GM21381 (cell line): ENCODE measurements around the gene DNAJC25.
A peak's percentile ranks its signal among the peaks of the same experiment; 100 is the strongest.
"Not testable (repeated sequence)": the region's sequence is repeated elsewhere in the genome, so short reads cannot be mapped to it uniquely, and the experiment has no call there.

ENCODE experiments used
- ATAC-seq: cut with Tn5 transposase; IDR thresholded peaks from one replicate; pipeline ENCODE4 v1.9.1; 2021; ENCODE audit warnings: mild to moderate bottlenecking, moderate library complexity; ENCODE audit not compliant: unreplicated experiment

The DNAJC25 gene

DNA sequence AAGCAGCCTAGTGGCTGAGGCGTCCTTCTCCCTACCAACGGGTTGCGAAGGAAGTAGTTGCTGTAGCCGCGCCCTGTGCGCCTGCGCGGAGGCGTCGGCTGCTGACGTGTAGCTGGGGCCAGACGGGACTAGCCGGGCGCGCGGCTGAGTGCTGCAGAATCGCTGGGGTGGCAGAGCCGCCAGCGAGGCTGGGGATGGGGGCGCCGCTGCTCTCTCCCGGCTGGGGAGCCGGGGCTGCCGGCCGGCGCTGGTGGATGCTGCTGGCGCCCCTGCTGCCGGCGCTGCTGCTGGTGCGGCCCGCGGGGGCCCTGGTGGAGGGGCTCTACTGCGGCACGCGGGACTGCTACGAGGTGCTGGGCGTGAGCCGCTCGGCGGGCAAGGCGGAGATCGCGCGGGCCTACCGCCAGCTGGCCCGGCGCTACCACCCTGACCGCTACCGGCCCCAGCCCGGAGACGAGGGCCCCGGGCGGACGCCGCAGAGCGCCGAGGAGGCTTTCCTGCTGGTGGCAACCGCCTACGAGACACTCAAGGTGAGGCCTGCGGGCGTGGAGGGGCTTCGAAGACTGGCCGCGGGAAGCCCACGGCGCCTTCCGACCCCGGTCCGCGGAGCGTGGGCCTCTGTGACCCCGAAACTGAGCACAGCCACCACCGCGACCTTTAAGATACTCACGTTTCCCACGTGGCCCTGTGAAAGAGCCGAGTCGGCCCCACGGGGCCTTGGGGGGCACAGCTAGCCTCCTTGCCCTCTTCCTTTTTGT lies at the start of gene DNAJC25:
Gene DNAJC25 (plus strand): TSS at position 121 of the 758 bp plus-strand sequence. CDS start 74 bp downstream, at position 195.
- peak; percentile 97 for ATAC-seq

DNA sequence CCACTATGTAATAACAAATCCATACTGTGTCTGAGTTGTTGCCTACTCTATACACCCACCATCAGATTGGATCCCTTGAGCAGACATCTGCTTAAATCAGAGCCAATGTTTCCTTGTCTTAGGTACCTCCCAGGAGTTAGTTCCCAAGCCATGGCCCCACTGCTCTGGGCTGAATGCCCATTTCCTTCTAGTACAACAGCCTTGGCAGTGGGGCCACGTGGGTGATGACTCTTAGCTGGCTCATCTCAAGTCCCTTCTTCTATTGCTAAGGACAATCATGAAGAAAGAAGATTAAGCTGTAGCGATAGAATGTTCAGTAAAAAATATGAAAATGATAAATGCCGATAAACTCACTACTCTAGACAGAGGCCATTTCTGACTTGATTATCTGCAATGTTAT lies 48.2 kb upstream of the DNAJC25 start:
- no peak for ATAC-seq

DNA sequence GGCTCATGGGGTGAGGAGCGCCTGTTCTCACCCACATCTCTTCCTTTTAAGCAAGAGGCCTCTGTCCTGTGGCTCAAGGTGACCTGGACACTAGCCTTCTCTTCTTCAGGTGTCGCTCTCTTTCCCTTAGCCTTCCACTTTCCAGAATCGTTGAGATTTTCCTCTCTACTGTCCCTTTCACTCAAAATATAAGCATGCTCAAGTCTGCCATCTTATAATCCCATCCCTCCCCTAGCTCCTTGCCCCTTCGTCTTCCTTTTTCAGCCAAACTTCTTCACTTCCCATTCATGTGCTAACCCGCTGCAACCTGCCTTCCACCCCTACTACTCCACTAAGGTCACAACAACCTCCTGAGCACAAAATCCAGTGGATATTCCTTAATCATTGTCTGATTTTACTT lies 44.8 kb upstream of the DNAJC25 start:
- no peak for ATAC-seq

DNA sequence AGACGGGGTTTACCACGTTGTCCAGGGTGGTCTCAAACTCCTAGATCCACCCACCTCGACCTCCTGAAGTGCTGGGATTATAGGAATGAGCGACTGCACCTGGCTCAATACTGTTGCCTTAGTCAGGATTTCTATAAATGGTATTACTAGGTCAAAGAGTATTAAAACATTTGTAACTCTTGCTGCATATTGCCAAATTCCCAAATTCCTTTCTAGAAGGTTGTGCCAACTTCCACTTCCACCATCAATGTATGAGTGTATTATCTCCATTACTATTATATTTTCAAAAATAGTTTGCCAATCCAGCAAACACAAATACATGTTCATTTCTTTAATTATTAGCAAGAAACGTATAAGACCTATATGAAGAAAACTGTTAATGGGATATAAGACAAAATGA lies 42.3 kb upstream of the DNAJC25 start:
- ATAC-seq = no peak

DNA sequence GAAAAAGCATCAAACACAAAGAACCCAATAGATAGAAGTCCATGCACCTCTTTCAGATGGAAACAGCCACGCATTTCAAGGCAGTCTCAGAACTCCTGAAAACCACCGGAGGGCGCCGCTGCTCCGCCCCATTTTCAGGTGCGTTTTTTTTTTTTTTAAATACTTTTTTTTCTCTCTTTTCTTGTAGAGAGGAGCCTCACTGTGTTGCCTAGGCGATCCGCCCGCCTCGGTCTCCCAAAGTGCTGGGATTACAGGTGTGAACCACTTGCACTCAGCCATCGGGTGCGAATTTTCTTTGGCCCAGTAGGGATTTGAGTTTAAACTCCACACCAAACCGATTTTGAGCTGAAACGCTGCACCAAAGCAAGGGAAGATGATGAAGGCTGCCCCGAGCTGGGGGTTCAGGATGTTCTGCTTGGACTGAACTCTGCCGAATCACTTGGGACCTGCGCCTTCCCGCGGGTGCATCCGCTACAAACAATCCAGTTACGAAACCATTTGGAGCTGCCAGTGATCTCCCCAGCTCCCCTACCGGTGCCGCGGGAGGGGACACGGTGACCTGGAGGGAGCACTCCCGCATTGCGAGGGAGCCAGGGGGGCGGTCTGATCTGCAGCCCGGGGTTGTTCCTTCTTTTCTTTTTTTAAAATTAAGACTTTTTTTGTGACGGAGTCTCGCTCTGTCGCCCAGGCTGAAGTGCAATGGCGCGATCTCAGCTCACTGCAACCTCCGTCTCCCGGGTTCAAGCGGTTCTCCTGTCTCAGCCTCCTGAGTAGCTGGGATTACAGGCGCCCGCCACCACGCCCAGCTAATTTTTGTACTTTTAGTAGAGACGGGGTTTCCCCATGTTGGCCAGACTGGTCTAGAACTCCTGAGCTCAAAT lies 33.0 kb upstream of the DNAJC25 start:
- ATAC-seq = peak; percentile 47

DNA sequence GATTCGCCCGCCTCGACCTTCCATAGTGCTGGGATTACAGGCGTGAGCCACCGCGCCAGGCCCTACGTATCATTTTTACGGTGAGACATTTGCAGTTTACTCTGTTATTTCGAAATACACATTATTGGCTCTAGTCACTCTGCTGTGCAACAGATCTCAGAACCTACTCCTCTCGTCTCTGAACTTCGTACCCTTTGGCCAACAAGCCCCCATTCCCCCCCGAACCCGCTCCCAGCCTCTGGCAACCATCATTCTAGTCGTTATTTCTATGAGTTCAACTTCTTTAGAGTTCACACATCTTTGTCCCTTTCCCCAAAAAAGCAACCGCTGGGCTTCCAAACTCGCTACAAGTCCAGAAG lies 32.4 kb upstream of the DNAJC25 start:
- no peak for ATAC-seq

DNA sequence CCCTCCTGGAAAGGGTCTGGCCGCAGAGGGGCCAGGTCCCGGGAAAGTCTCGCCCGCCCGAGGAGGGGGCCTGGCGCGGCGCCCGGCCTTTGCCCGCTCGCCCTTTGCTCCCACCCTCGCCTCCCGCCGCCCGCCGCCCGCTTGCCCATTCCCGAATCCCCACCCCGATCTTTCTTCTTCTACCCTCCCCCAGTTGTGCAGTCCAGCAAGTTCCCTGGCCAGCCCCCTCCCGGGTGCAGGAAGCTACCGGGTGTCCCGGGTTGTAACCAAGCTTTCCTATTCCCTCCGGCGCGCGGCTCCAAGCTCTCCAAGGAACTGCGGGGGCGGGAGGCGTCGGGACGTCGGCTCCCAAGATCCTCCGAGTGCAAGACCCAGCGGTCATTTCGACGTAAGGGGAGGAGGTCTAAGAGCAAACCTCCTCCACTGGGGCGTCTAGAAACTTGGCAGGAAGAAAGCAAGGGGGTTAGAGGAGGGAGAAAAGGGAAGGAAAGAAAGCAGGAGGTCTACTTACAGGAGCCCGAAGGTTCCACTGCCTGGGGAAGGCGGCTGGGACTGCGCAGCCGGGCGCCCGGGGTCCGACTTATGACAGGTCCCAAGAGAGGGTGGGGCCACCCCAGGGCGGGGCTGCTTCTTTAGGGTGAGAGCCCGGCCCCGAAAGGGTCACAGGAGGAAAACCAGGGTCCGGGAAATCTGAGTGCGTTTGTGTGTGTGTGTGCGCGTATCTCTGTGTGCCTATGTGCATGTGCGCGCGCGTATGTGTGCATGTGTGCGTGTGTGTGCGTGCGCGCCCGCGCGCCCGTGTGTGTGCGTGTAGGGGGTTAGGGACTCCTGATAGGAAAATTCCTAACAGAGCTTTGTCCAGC lies 31.8 kb upstream of the DNAJC25 start, which contains the start of gene PTGR1:
Gene PTGR1 (minus strand): TSS at position 556 of the 863 bp plus-strand sequence. CDS start 2,225 bp downstream, outside the sequence.
- no peak for ATAC-seq

DNA sequence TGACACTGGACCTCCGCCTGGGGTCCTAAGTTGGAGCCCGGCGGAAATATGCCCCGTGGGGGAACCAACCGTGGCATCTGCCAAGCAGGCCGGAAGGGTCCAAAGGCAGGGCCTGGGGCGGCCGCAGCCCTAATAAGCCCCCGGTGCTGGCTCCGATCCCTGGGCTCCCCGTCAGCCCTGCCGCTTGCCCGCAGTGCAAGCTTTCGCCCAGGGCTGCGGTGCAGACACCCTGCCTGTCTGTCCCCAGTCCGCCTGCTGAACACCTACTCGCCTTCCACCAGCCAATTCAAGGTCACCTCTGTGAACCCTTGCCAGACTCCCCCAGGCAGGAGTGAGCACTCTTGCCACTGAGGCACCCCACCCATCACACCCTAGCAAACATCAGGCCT lies 31.2 kb upstream of the DNAJC25 start:
- no peak for ATAC-seq

DNA sequence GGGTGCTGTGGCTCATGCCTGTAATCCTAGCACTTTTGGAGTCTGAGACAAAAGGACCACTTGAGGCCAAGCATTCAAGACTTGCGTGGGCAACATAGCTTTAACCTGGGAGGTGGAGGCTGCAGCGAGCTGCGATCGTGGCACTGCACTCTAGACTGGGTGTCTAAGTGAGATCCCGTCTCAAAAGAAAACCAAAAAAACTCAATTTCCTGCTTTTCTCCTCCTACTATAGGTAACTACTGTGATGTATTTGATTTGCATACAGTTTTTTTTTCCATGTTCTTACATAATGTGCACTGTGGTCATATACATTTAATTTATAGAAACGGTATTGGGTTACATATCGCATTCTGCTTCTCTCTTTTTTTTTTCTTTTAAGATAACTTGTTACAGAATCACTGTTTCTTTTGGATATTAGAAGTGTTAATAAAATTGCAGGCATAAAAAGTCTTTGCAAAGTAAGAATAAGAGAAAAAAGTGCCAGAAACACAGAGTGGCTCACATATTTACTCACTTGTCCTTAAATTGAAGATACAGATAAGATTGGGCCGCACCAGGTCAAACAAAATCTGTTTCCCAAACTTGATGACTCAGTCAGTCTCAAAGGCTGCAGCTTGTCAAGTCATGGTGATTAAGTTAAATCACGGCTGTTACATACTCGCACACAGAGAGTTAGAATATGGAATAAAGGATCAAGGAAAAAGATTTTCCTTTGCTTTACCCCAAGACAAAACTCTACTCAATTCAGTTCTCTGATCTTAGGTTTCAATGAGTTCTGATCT lies 29.7 kb upstream of the DNAJC25 start:
- no peak for ATAC-seq

DNA sequence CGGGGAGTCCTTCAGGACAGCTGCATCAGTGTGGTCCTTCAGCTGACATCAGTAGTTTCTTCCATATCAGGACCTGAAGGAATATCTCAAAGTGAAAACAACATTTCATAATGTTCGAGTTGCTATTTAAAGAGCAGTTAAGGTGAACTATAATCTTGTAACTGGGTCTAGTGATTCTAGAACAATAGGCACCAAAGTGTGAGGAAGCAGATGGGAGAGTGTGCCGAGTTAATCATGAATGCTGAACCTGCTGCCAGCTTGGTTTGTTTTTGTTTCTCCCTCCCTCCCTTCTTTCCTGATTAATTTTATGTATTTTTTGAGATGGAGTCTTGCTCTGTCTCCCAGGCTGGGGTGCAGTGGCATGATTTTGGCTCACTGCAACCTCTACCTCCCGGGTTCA lies 28.1 kb upstream of the DNAJC25 start:
- no peak for ATAC-seq

DNA sequence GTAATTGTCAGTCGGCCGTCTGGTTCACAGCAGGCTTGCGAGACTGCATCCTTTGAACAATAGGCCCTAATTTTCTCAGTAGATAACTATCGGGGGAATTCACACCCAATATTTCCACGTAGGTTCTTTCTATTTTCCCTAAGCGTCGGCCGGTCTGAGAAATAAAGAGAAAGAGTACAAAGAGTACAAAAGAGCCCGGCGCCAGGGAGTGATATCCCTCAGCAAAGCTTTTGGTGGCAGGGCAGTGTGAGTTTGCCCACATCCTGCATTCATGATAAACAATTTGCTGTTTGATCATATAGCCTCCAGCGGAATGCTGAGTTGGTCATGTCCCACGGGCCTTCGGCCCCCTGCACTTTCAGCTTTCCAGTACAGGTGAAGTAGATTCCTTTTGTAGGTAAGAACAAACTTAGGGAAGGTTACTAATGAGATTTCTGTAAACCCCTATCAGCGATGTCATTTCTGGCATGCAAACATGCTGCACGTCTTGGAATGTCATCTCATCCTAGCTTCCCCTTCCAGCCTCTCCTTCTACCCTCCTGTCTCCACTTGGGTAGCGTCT lies 27.0 kb upstream of the DNAJC25 start:
- no peak for ATAC-seq

DNA sequence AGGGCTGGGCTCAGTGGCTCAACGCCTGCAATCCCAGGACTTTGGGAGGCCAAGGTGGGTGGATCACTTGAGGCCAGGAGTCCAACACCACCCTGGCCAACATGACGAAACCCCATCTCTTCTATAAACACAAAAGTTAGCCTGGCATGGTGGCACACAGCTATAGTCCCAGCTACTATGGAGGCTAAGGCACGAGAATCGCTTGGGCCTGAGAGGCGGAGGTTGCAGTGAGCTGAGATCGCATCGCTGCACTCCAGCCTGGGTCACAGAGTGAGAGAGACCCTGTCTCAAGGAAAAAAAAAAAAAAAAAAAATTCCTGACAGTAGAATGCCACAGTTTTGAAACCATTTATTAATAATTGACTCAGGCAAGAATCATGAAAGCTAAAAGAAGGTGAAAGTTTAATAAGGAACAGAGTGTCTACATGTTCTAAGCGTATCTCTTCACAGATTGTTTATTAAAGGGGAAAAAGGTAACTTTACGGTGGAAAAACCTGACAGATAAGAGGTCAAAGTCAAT lies 26.0 kb upstream of the DNAJC25 start:
- no peak for ATAC-seq

DNA sequence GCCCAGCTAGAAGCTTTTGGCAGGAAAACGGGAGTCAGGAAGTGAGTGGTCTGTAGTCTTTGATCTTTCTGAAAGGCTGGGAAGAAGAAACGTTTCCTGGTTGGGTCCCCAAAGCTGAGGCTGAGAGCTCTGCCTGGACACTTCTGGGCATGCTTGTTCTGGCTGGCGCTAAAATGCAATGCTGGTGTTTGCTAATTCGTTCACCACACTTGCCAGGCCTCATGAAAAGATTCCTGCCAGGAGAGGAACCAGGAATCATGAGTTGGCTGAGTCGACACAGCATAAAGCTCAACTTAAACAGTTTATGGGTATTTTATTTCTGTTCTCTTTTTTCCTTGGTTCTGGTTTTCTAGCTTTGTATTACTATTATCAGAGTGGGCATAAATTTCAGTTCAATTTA lies 21.0 kb upstream of the DNAJC25 start:
- no peak for ATAC-seq

DNA sequence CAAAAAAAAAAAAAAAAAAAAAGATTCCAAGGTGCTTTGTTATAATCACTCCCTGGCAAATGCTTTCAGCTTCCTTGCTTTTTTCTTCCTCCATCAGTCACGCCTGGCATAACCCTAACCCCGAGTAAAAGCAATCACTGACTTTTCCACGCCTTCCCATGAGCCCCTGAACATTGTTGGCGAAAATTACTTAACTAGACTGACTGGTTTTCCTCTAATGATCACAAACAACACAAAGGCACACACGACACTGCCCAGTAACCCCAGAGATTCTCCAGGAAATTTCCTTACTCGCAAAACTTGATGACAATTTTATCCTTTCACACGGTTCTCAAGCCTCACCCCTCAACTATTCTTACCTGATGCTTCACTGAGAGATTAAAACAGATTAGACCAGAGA lies 20.3 kb upstream of the DNAJC25 start:
- ATAC-seq = no peak

DNA sequence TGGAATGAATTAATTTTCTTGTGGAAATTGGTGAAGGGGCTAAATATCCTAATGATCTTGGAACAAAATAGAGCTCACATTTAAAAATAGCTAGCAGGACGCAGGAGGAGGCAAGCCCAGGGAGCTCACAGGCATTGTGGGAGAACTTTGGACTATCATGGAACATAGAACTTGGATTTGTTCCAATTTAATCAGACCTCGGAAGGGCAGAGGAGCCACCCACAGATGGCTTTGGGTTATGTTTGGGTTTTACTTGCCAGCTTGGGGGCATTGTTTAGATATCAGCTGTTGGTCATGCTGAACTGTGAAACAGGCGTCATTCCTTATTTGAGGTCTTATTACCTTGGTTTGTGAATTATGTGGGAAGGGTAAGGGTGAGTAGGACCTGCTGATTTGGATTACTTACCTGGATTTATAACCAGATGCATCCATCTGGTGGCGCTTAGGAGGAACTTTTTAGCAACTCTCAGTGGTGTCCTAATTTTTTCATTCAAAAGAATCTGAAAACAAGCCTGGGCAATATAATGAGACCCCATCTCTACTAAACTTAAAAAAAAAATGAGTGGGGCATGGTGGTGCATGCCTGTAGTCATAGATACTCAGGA lies 17.6 kb upstream of the DNAJC25 start:
- ATAC-seq = no peak

DNA sequence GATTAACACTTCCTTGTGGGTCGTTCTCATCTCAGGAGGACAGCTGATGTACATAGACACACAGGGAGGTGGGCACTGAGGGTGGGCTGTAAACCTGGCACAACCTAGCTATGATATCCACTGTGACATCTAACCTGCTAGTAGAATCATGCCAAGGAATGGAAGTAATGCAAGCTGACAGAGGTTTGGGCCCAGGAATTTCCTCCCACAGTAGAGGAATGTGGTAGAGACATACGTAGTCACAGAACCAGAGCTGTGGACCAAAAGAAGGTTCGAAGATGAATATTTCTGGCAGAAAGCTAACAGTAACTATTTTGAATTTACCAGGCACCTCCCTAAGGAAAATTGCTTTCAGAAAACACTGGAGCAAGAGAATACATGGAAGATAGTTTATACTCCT lies 15.2 kb upstream of the DNAJC25 start:
- ATAC-seq = no peak

DNA sequence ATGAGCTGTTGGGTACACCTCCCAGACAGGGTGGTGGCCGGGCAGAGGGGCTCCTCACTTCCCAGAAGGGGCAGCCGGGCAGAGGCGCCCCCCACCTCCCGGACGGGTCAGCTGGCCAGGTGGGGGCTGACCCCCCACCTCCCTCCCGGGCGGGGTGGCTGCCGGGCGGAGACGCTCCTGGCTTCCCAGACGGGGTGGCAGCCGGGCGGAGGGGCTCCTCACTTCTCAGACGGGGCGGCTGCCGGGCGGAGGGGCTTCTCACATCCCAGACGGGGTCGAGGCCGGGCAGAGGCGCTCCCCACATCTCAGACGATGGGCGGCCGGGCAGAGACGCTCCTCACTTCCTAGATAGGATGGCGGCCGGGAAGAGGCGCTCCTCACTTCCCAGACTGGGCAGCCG lies 13.8 kb upstream of the DNAJC25 start:
- not testable (repeated sequence) for ATAC-seq

DNA sequence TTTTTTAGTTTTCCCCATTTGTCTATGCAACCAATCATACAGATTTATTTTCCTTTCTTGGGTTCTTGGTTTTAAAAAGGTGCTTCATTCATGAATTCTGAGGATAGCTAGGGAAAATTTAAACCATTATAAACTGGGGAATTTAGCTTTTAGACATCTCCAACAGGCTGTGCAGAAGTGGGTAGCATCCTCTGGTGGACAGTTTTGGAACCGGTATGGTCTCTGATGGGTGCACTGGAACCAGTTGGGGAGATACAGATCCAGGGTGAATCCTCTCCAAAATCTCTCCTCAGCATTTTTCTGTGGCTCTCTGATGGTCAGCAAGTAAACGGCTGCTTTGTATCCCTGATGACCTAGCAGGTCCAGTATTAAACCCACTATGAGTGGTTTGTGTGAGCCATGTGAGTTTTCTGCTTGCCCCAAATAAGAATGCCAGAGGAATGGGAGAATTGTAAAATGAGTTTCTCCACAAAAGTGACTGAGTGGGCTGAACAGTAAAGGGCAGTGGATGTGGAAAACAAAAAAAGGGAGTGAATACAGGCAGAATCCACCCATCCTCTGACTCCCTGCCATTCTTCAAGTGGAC lies 9.1 kb upstream of the DNAJC25 start:
- no peak for ATAC-seq

DNA sequence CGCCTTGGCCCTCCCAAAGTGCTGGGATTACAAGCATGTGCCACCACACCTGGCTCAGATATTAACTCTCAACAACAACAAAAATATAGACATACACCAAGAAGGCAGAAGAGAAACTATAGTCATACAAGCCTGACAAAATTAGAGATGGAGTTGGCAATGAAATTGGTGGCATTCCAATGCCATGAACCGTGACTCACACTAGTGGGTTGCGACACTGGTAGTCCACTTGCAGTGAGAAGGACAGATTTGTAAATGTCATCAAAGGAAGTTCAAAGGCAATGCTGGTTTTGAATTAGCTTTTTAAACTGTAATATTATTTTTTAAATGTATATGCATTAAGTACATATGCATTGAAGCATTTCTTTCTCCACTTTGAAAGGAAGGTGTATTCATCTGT lies 8.5 kb upstream of the DNAJC25 start:
- ATAC-seq = no peak
